HepG2 (cell line): ENCODE data around the gene RHBDD2. TPM values are rescaled to one million over a fixed set of nuclear protein-coding genes. Genes with fewer than 3 reads are reported as not detected.

Source experiments
- DNMT1 ChIP-seq: sonication (generic); formaldehyde crosslinking; IDR thresholded peaks from 2 replicates; pipeline ENCODE4 v1.5.1; 2020; ENCODE audit warnings: mild to moderate bottlenecking, missing genetic modification reagents
- FOXJ3 ChIP-seq: sonication (generic); formaldehyde crosslinking; IDR thresholded peaks from 2 replicates; pipeline ENCODE4 v1.4.0; 2020; ENCODE audit warnings: missing genetic modification reagents, mild to moderate bottlenecking, borderline replicate concordance
- FUBP1 ChIP-seq: sonication (generic); formaldehyde crosslinking; IDR thresholded peaks from 2 replicates; pipeline ENCODE4 v1.5.1; 2020; ENCODE audit warnings: missing genetic modification reagents, mild to moderate bottlenecking, borderline replicate concordance
- HNRNPL ChIP-seq: fragments of 200-400 bp; formaldehyde crosslinking; IDR thresholded peaks from 2 replicates; pipeline ENCODE4 v1.6.1; 2017; ENCODE audit warnings: mild to moderate bottlenecking, low read depth, low read length
- HNRNPUL1 ChIP-seq: fragments of 200-400 bp; formaldehyde crosslinking; IDR thresholded peaks from 2 replicates; pipeline ENCODE4 v1.6.1; 2017; ENCODE audit warnings: low read depth, mild to moderate bottlenecking, low read length, moderate library complexity
- LBX2 ChIP-seq: sonication (generic); formaldehyde crosslinking; IDR thresholded peaks from 2 replicates; pipeline ENCODE4 v1.5.0; 2020; ENCODE audit warnings: missing genetic modification reagents, mild to moderate bottlenecking, borderline replicate concordance
- MAX ChIP-seq: IDR thresholded peaks from 2 replicates; pipeline ENCODE4 v1.6.1; 2012; ENCODE audit warnings: inconsistent platforms
- MYC ChIP-seq: sonication (generic); formaldehyde crosslinking; IDR thresholded peaks from 2 replicates; pipeline ENCODE4 v1.9.0; 2021; ENCODE audit warnings: missing genetic modification reagents, borderline replicate concordance
- PHF21A ChIP-seq: sonication (generic); formaldehyde crosslinking; IDR thresholded peaks from 2 replicates; pipeline ENCODE4 v1.5.0; 2020; ENCODE audit warnings: mild to moderate bottlenecking, missing genetic modification reagents
- SP1 ChIP-seq, 2 experiments: fragments of 450-650 bp in 1 of 2; sonication (generic) in 1 of 2; formaldehyde crosslinking in 1 of 2; IDR thresholded peaks; 2 replicates each; pipeline versions ENCODE4 v1.4.0 to v1.6.1; 2016 to 2020; ENCODE audit warnings: missing genetic modification reagents in 1 of 2
- ZKSCAN8 ChIP-seq: IDR thresholded peaks from 2 replicates; pipeline ENCODE4 v1.6.1; 2016; ENCODE audit warnings: borderline replicate concordance, missing genetic modification reagents, missing compliant biosample characterization
- ZNF160 ChIP-seq: sonication (generic); formaldehyde crosslinking; IDR thresholded peaks from 2 replicates; pipeline ENCODE4 v1.8.0; 2022; ENCODE audit warnings: mild to moderate bottlenecking, inconsistent platforms, missing genetic modification reagents
- ZNF510 ChIP-seq: sonication (generic); formaldehyde crosslinking; IDR thresholded peaks from 2 replicates; pipeline ENCODE4 v1.4.0; 2020; ENCODE audit warnings: low read depth, mild to moderate bottlenecking, missing genetic modification reagents
- ZNF670 ChIP-seq: sonication (generic); formaldehyde crosslinking; IDR thresholded peaks from 2 replicates; pipeline ENCODE4 v1.8.0; 2022; ENCODE audit warnings: mild to moderate bottlenecking, missing genetic modification reagents, borderline replicate concordance
- ZNF75D ChIP-seq: sonication (generic); formaldehyde crosslinking; IDR thresholded peaks from 2 replicates; pipeline ENCODE4 v1.8.1; 2023; ENCODE audit warnings: missing genetic modification reagents, mild to moderate bottlenecking, borderline replicate concordance
- ZNF83 ChIP-seq: sonication (generic); formaldehyde crosslinking; IDR thresholded peaks from 2 replicates; pipeline ENCODE4 v1.4.0; 2020; ENCODE audit warnings: missing genetic modification reagents, mild to moderate bottlenecking, borderline replicate concordance
- ZNF850 ChIP-seq: sonication (generic); formaldehyde crosslinking; conservative IDR thresholded peaks from 2 replicates; pipeline ENCODE4 v1.9.0; 2021; ENCODE audit warnings: mild to moderate bottlenecking, missing genetic modification reagents
- polyA plus RNA-seq, 8 experiments: library from polyadenylated mRNA; depleted of rRNA in 3 of 8; stranded (reverse) in 7 of 8; unstranded in 1 of 8; fragments of >200 nt; fragmentation: Illumina TruSeq in 4 of 8; extraction: Trizol in 4 of 8; gene quantifications; 2 replicates each; pipeline versions ENCODE4 v1.2.1 to v1.2.3, GENCODE V29; 2011 to 2016; ENCODE audit warnings: low read depth in 4 of 8, missing spikeins in 1 of 8, mixed read lengths in 1 of 8; ENCODE audit not compliant: insufficient read depth in 1 of 8
- total RNA-seq, 5 experiments: library from RNA; depleted of rRNA; stranded (reverse); fragments of >200 nt; fragmentation: Illumina TruSeq; extraction: Trizol; gene quantifications; 2 replicates each; pipeline ENCODE4 v1.2.3, GENCODE V29; 2016; ENCODE audit warnings: low read depth in 1 of 5

RHBDD2 gene
- total and polyA plus RNA-seq, 2 of the 13 experiments (the other 11 are each of a cell fraction or from before 2014, with no cell fraction given) = 23.1 to 26.4 TPM

- peak; percentile 93 for TF ChIP-seq MAX
- TF ChIP-seq LBX2 (CRISPR knock-in tag) = peak; percentile 85; the same call in 1 of the 2 replicates
- peak; percentile 80; the same call in 1 of the 2 replicates for TF ChIP-seq HNRNPUL1
- peak; percentile 71 for TF ChIP-seq PHF21A (CRISPR knock-in tag)
- TF ChIP-seq ZNF83 (CRISPR knock-in tag) = no peak; the same call in 1 of the 2 replicates
- TF ChIP-seq FOXJ3 (CRISPR knock-in tag) = peak; percentile 72; the same call in 1 of the 2 replicates
- peak; percentile 74; the same call in 1 of the 2 replicates for TF ChIP-seq ZNF160
- TF ChIP-seq ZNF510 (CRISPR knock-in tag) = no peak
- peak; percentile 89; the same call in 1 of the 2 replicates for TF ChIP-seq MYC (CRISPR knock-in tag)
- TF ChIP-seq ZKSCAN8 (CRISPR knock-in tag) = peak; percentile 64; the same call in 1 of the 2 replicates
- TF ChIP-seq ZNF75D (CRISPR knock-in tag) = no peak
- peak; percentile 91 for TF ChIP-seq SP1 (IDR thresholded peaks at IDR 0.05)
- peak; percentile 100 for TF ChIP-seq SP1 (CRISPR knock-in tag; IDR thresholded peaks at IDR 0.05)
- TF ChIP-seq DNMT1 (CRISPR knock-in tag) = no peak
- TF ChIP-seq FUBP1 (CRISPR knock-in tag) = 0 out of 2 replicates have a peak, but pooled peaks have one; percentile 42
- 0 out of 2 replicates have a peak, but pooled peaks have one; percentile 57 for TF ChIP-seq ZNF850
- peak; percentile 81 for TF ChIP-seq HNRNPL
- TF ChIP-seq ZNF670 (CRISPR knock-in tag) = peak; percentile 50; the same call in 1 of the 2 replicates
Measured at GRCh38 chr7:75914655-75915415, 36.0 kb downstream of the RHBDD2 start, which contains the start of gene POR (continued).
